SK-N-DZ (cell line): ENCODE measurements around the gene RARS2. TPM values are rescaled to one million over a fixed set of nuclear protein-coding genes. Genes with fewer than 3 reads are reported as not detected.
"Not testable (repeated sequence)": the region's sequence is repeated elsewhere in the genome, so short reads cannot be mapped to it uniquely, and the experiment has no call there.

Source experiments
- DNase-seq: peaks from one replicate; pipeline ENCODE4 v3.0.0-alpha.2; 2015; ENCODE audit warnings: low spot score
- polyA plus RNA-seq, 2 experiments: library from polyadenylated mRNA; depleted of rRNA; stranded (reverse); fragments of >200 nt; gene quantifications; 2 replicates each; pipeline ENCODE4 v1.2.3, GENCODE V29; 2014

RARS2 gene, protein sequence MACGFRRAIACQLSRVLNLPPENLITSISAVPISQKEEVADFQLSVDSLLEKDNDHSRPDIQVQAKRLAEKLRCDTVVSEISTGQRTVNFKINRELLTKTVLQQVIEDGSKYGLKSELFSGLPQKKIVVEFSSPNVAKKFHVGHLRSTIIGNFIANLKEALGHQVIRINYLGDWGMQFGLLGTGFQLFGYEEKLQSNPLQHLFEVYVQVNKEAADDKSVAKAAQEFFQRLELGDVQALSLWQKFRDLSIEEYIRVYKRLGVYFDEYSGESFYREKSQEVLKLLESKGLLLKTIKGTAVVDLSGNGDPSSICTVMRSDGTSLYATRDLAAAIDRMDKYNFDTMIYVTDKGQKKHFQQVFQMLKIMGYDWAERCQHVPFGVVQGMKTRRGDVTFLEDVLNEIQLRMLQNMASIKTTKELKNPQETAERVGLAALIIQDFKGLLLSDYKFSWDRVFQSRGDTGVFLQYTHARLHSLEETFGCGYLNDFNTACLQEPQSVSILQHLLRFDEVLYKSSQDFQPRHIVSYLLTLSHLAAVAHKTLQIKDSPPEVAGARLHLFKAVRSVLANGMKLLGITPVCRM
- 42.3 and 43.8 TPM in 2 replicates for polyA plus RNA-seq (2014; cell fraction: cytosol; rRNA removed)
- polyA plus RNA-seq (2014; cell fraction: nucleus; rRNA removed) = 30.6 and 43.7 TPM in 2 replicates

DNA sequence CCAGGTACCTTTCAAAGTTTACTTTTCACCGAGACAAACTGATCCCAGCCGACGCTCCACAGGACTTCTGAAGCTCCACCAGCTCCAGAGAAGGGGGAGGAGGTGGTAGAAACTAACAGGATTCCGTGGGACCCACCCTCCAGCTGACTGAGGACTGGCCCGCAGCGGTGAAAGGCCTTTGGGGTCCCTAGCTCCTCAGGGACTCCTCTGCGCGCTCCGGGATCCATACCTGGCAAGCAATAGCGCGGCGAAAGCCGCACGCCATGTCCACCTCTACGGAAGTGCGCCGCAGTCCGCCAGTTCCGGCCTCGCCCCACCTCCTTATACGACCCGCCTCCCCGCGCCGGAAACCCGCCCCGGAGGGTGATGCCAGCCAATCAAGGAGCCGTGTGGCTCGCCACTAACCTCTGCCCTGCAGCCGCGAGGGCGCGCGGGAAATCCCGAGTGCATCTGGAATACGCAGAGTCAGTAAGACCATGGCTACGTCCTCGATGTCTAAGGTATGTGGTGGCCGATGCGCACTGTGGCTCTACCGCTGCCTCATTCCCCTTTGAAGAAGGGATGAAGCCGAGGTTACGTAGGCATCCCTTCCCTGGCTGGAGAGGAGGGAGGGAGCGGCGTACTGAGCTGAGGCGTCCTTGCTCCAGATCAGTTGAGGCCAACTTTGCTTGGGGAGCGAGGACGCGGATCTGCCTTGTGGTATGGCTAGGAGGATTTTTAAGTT lies at the start of gene RARS2, which contains the start of gene ORC3:
TSS of gene RARS2 (minus strand) at position 295 of the 724 bp plus-strand sequence. CDS start at position 265, 30 bp downstream.
TSS of gene ORC3 (plus strand) at position 443 of the 724 bp plus-strand sequence. CDS start at position 477, 34 bp downstream.
- peak; percentile 95 for DNase-seq

DNA sequence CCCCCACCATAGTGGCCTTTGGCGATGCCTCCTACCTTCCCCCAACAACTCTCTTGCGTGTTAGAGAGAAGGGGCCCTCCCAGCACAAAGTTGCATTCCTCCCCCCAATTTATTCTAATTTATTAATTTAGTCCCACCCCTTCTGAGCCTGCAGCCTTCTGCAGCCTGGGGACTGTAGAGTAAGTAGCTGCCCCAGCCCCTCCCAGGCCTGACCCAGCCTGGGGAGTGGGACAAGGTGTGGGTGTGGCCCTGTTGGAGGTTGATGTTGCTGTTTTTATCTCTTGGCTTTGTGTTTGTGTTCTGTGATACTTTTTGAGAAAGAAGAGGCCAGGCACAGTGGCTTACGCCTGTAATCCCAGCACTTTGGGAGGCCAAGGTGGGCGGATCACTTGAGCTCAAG lies 49.6 kb upstream of the RARS2 start:
- no peak for DNase-seq

DNA sequence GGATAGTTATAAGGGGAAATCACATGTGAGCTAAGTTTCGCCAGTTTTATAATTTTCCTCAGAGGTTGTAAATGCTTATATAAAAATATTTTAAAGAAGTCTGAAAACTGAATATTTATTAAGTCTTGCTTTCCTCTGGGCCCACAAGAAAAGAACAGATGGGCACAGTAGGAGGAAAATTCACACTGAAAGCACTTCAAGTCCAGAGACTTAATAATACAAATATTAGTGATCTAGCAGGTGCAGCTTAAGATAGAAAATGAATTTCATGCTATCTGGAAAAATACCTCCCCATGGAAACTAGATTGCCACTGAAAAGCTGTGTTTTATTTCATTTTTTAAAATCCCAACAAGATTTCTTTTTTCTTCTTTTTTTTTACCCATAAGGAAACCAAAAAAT lies 47.3 kb upstream of the RARS2 start:
- DNase-seq = no peak

DNA sequence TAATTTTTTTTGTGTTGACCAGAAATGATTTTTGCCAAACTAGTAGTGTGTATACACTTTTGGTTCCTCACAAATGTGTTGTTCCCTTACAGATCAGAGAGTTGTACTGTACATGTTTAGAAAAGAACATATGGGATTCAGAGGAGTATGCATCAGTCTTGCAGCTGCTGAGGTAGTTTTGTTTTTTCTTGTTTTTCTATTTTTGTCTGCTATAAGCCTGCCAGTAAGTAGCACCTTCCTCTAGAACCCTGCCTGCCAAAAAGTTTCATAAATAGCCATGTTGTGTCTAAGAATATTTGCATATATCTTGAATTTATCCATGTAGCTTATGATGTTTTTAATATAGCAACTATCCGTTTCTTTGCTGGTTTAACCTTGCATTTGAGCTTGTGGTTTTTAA lies 46.5 kb upstream of the RARS2 start:
- DNase-seq = no peak

DNA sequence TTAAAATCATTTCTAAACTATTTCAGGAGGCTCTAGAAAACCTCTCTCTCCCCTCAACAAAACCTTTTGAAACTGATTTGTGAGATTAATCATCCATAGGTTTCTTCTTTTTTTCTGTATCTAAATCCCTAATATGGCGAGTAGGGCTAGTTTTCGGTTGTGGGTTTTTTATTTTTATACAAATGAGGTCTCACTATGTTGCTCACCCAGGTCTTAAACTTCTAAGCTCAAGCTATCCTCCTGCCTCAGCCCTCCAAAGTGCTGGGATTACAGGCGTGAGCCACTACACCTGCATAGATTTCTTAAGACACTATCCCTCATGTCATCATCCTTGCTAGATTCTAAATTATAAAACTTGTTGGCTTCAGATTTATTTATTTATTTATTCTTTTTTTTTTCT lies 44.1 kb upstream of the RARS2 start:
- DNase-seq = no peak

DNA sequence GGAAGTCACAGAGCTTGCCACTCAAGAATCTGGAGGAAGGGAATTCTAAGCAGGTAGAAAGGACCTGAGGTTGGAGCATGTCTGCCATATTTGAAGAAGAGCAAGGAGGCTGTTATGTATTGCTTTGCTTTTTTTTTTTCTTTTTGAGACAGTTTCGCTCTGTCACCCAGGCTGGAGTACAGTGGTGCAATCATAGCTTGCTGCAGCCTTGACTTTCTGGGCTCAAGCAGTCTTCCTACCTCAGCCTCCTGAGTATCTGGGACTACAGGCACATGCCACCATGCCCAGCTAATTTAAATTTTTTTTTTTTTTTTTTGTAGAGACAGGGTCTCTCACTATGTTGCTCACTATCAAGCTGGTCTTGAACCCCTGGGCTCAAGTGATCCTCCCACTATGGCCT lies 41.0 kb upstream of the RARS2 start:
- no peak for DNase-seq

DNA sequence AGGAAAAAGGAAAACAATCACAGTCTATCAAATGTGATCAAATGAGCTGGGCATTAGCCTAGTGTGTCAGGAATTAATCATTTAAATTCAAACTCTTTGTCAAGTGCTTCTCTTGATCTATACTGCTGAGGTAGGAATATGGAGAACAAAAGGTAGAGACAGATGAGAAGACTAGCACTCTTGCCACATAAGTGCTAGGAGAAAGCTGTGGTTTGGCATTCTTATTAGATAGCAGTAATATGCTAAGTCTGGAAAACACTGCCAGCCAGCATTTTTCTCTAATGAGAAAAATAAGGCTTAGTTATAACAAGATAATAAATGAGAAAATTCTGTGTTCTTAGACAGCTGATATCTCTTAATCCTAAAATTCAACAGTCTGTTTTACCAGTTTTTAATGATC lies 39.1 kb upstream of the RARS2 start:
- DNase-seq = no peak

DNA sequence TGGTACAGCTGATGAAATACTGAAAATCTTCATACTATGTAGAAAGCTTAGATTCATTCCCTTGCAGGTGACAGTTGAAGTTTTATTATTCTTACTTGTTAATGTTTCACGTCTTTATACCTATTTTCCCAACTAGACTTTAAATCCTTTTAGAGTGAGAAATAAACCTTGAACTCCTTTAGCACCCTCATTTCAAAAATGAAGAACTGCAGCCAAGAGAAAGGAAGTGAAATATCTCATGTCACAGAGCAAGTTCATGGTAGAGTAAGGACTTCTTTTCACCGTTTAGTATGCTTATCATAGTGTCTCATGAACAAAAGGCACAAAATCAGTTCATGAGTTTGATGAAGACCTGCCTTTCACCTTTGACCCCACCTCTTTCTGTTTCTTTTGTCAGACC lies 38.6 kb upstream of the RARS2 start:
- DNase-seq = no peak

DNA sequence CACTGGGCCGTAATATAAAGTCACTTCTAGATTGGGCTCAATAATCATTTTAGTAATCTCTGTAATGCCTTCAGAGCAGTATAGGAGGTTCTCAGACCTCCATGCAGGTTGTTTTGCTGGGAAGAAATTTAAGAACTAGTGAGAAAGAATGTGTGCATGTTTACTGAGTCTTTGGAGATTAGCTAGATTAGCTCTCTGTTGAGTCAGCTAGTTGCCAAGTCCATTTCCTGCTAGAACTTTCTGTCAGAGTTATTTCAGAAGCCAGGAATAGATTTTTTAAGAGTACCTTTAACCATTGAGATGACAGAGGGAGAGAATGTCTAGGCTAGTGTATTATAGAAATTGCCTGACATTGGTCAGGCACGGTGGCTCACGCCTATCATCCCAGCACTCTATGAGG lies 33.5 kb upstream of the RARS2 start:
- no peak for DNase-seq

DNA sequence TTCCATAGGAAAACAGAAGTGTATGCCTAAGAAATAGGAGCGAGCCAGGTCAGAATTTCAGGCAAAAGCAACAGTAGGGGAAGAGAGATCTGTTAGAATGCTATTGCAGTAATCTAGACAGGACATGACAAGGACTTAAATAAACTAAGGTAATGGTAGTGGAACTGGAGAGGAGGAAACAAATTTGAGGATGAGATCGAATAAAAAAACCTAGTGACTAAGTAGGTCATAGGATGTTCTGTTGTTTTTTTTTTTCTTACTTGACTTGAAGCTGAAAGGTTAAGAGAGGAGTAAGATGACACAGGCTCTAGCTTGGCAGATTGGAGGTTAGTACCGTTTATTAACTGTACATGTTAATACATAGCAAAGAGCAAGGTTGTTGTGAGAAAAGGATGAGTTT lies 28.7 kb upstream of the RARS2 start:
- DNase-seq = no peak

DNA sequence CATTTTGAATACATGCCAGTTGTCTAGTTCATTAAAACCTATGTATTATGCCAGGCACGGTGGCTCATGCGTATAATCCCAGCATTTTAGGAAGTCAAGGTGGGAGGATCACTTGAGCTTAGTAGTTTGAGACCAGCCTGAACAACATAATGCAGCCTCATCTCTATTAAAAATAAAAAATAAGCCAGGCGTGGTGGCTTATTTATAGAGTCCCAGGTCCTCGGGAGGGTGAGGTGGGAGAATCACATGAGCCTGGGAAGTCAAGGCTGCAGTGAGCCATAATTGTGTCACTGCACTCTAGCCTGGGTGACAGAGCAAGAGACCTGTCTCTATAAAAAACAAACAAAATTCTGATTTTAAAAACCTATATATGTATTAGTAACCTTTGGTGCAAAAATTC lies 27.6 kb upstream of the RARS2 start:
- DNase-seq = no peak

DNA sequence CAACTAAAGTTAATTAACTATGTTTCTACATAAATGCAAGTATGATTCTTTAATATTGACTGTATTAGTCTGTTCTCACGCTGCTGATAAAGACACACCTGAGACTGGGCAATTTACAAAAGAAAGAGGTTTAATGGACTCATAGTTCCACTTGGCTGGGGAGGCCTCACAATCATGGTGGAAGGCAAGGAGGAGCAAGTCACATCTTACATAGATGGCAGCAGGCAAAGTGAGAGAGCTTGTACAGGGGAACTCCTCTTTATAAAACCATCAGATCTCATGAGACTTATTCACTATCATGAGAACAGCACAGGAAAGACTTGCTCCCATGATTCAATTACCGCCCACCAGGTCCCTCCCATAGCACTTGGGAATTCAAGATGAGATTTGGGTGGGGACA lies 23.2 kb upstream of the RARS2 start:
- DNase-seq = not testable (repeated sequence)

DNA sequence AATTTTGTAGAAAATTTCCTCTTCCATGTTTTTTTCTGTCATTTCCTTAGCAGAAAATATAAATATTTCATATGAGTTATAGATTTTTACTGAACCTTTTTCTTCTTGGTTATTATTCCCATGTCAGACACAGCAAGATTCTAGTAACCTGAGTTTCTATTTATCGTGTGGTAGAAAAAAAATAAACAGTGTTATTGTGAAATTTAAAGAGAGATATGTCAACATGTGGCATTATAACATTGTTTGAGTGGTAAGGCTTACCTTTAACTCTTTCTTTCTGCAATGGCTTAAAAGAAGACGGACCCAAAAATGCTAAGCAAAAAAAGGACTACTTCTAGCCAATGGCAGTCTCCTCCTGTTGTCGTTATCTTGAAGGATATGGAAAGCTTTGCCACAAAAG lies 19.0 kb upstream of the RARS2 start:
- no peak for DNase-seq

DNA sequence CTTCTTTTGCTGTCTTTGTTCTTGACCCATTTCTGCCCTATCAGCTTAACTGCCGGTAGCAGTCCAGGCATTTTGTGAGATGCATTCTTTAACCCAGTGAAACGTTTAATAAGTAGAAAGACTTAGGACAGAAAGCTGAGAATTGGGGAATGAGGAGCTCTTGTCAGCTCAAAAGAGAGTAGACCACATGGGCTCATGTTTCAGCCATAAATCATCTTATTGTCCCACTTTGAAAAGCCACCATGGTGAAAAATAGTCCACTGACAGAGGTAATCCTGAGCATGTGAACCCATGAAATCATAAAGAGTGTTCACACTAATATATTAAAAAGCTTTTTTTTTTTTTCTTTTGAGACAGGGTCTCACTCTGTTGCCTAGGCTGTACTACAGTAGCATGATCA lies 16.4 kb upstream of the RARS2 start:
- DNase-seq = no peak

DNA sequence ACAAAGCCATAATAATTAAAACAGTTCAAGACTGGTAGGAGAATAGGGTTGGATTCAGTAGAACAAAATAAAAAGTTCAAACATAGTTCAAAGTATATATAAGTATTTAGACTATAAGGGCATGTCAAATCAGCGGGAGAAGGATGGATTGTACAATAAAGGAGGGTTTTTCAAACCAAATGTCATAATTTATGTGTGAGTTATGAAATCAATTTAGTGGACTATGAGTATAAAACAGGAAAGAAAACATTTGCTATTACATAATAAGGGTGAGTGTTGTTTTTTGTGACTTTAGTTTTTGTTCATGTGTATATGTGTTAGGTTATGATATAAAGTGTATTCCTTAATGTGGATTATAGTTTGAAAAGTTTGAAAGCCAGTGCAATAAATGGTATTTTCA lies 10.8 kb upstream of the RARS2 start:
- no peak for DNase-seq

DNA sequence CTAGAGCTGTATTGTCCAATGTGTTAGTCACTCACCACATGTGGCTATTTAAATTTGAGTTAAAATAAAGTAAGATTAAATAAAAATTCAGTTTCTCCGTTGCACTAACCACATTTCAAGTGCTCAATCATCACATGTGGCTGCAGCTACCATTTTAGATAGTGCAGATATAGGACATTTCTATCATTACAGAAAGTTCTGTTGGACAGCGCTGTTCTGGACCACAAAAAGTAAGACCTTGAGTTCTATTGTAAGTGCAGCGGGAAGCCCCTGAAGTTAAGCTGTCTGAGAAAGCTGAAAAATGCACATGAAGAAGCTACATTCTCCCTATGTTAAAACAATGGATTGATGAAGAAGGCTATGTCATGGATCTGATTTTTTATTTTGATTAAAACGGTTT lies 1.2 kb upstream of the RARS2 start:
- DNase-seq = no peak

DNA sequence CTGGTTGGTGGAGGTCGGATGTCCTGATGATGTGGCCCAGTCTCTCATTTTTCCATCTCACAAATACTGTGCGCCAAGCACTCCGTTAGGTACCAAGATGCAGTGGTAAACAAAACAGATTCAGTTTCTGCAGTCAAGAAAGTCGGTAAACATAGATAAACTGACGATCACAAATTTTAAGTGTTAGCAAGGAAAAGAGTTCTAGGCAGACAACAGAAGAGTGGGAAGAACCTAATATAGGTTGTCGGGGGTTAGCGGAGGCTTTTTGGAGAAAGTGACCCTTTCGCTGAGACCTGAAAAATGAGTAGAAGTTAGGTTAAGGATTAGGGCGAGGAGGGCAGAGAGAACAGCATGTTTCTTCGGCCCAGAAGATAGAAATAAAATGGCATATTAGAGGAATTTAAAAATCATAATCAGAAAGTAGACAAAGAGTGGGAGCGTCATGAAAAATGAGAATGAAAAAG lies 662 bp upstream of the RARS2 start:
- no peak for DNase-seq

DNA sequence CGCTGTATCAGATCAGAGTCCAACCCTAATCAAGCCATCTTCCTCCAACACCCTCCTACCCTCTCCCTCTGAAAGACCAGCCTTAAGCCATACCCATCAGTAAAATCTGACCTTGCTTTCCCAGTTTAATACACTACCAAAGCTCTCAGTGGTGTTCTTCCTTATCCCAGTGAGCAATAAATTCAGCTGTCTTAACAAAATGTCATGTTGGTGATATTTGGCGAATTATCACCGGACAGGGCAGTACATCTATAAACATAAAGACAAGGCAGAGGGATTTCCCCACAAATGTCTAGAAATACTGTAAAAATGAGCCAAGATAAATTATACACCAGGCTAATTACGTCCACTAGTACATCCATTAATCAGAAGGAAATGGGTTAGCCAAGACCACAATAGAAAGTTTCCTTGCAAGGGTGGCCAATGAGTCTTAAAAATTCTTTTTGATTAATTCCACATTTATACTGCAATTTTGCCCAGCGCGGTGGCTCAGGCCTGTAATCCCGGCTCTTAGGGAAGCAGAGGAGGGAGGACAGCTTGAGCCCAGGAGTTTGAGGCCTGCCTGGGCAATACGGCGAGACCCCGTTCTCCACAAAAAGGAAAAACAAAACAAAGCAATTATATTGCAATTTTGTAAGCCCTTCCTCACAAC lies 905 bp downstream of the RARS2 start:
- DNase-seq = no peak

DNA sequence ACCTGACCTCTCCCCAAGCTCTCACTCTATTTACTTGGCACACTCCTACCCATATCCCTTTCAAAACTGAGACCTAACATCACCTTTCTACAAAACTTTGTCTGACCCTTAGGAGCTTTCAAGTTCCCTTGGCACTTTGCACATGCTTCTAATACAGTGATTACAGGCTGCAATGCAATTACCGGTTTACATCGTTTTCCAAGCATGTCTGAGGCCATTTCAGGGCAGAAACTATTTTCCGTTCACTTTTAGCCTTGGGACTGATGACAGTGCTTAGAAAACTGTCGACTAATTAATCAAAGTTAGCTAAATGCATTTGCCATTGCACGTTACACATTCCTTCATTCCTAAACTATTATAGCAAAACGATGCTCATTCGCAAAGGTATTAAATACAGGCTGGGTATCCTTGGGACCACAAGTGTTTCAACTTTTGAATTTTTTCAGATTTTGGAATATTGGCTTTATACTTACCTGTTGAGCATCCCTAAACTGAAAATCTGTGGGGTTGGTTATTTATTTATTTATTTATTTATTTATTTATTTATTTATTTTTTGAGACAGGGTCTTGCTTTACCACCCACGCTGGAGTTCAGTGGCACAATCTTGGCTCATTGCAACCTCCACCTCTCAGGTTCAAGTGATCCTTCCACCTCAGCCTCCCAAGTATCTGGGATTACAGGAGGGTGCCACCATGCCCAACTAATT lies 3.3 kb downstream of the RARS2 start:
- DNase-seq = no peak

DNA sequence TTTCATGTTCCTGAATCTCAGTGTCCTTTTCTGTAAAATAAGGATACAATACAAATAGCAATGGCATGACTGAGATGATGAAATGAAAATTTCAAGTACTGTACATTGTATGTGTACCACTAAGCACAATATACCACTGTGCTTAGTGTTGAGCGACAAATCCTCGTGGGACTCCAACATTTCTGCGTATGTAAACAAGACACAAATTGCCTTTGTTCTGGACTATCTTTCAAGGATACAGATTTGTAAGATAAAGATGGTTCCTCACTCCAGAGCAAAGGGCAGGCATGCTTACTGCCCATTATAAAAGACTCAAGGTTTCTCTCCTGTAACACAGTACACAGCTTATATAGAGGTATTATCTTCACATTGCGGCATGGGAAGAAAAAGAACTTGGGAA lies 6.0 kb downstream of the RARS2 start:
- no peak for DNase-seq

DNA sequence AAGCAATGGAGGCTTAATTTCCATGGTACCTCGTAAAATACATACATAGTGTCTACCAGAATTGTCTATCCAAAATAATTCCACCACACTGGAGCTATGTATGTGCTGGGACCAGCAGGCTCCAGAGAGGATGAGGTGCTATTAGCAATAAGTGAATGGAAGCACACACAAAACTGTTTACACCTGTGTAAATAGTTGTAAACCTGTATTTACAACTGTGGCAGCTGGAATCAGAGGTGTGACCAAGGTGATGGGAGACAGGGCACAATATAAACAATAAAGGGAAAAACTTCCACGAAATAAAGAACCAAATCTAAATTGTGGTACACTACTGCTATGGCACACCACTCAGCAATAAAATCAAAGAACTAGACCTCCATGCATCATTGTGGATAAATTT lies 14.4 kb downstream of the RARS2 start:
- no peak for DNase-seq
